GM18520 (cell line): ENCODE results near the gene SREBF2.
A peak's percentile ranks its signal among the peaks of the same experiment; 100 is the strongest.
"Not testable (repeated sequence)": the region's sequence is repeated elsewhere in the genome, so short reads cannot be mapped to it uniquely, and the experiment has no call there.

Experiments used
- ATAC-seq: cut with Tn5 transposase; IDR thresholded peaks from one replicate; pipeline ENCODE4 v1.9.1; 2021; ENCODE audit not compliant: unreplicated experiment

The SREBF2 gene

GRCh38 chr22:41940832-41941765, 108.2 kb downstream of the SREBF2 start:
- ATAC-seq: peak; percentile 28

GRCh38 chr22:41943661-41944209, 110.8 kb downstream of the SREBF2 start:
- no peak for ATAC-seq

DNA sequence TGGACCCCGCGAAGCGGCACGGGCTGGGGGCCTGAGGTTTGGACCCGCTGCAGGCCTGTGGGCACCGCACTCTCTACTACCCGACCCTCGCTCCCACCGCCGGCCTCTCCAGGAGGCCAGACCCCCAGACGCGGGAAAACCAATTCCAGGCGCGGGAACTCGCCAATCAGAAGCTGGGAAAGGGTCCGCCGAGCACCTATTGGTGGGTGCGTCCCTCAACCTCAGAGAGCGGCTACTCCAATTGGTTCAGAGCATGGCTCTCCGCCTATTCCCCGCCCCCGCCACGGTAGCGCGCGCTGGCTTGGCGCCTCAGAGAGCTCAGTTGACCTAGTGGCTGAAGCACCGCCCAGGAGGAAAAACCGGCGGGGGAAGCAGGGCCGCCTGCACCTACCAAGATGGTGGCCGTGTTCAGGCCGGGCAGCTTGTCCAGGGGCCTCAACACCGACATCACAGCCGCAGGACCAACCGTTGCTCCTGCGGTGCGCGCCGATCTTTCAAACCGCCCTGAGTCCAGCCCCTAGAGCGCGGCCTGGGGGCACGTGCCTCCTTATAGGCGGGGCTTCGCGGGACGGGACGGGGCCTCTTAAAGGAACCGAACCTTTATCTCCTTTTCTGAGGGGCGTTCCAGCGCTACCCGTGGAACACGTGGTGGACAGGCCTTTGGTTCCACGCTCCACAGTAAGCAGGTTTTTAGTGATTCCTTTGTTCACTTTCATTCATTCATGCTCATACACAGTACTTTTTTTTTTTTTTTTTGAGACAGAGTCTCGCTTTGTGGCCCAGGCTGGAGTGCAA, 113.9 kb downstream of the SREBF2 start, which contains the start of gene CENPM:
TSS of gene CENPM (minus strand) at position 524 of the 795 bp plus-strand sequence. CDS start at position 448, 76 bp downstream.
- ATAC-seq: peak; percentile 70

DNA sequence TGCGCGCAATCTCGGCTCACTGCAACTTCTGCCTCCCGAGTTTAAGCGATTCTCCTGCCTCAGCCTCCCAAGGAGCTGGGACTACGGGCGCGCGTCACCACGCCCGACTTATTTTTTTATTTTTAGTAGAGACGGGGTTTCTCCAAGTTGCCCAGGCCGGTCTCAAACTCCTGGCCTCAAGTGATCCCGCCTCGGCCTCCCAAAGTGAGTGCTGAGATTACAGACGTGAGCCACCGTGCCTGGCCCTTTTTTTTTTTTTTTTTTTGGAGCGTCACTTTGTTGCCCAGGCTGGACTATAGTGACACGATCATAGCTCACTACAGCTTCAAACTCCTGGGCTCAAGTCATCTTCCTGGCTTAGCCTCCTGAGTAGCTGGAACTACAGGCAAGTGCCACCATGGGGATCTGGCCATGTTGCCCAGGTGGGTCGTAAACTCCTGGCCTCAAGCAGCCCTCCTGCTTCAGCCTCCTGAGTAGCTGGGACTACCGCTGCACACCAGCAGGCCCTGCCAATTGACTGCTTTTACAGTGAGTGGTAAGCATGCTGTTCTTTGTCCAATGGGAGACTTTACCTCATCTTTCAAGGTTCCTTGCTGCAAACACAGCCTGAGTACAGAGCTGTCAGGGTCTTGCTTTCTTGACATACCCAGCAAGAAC, 114.6 kb downstream of the SREBF2 start:
- ATAC-seq: no peak

DNA sequence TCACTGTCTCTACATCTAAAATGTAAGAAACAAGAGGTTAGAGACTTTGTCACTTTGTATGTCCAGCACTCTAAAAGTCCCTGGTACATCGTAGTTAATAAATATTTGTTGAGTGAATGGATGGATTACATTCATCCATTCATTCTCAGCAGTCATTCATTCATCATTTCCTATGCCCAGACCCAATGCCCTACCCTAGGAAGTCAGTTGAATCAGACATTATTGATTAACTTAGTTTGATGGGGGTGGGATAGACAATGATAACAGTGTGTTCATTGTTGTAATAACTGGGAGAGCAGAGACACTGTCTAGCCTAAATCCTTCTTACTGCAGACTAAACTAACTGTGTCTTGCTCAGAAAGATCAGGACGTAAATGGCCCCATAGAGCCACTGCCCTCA, 115.2 kb downstream of the SREBF2 start:
- no peak for ATAC-seq

GRCh38 chr22:41948928-41949296, 116.0 kb downstream of the SREBF2 start:
- ATAC-seq: not testable (repeated sequence)

DNA sequence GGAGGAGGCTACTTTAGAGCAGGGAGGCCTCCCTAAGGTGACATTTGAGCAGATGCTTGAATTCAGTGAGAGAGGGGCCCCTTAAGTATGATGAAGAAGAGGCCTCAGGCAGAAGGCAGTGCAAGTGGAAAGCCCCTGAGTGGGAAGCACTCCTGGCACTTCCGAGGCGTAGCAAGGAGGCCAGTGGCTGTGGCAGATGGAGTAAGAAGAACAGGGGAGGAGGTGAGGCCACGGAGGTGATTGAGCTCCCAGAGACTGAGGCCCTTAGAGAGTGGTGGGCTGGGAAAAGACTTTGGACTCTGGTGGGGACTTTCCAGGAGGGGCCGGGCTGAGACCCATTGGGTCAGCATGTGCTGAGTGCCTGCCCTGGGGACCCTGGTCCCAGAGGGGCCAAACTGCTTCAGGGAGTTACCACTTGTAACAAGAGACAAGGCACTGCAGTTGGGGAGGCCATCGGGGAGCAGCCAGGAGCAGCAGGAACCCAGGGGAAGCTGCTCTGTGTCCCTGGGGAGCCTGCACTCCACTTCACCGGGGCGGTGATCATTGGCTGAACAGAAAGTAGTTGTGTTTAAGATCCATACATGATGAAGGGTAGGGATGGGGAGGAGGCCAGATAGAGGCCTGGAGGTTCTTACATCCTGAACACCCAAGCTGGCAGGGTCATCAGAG, 116.5 kb downstream of the SREBF2 start:
- no peak for ATAC-seq

GRCh38 chr22:41951898-41952474, 119.1 kb downstream of the SREBF2 start, which contains the start of gene SMIM45:
TSS of gene SMIM45 (plus strand) at chr22:41952150.
- no peak for ATAC-seq

DNA sequence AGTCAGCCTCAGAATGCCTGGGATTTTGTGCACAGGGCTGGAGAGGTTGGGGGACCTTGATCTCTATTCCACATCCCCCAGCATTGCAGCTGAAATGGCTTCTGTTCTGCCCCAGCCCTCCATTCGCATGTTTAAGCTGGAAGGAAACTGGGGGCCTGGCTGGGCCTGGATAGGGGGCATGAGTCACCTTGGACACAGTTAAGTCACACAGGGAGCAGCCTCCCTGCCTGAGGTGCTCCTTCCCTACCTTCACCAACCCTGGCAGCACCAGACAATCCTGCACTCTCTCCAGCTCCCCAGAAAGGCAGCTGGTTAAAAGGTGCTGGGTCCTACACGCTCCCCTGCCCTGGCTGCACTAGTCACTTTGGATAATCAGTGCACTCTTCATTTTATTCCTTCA, 119.8 kb downstream of the SREBF2 start:
- no peak for ATAC-seq
